Astrocyte (in vitro differentiated cells and primary cell): ENCODE results near the gene KIAA1217.

Source experiments
- EZH2 ChIP-seq: IDR thresholded peaks from 2 replicates; pipeline ENCODE4 v1.6.1; 2012; ENCODE audit warnings: mild to moderate bottlenecking, low read length, inconsistent platforms; ENCODE audit not compliant: insufficient read depth
- TF ChIP-seq, protein P1 (sequence below): IDR thresholded peaks from 2 replicates; pipeline ENCODE4 v1.5.1; 2011; ENCODE audit warnings: low read depth, mild to moderate bottlenecking, inconsistent platforms, low read length, moderate library complexity; ENCODE audit not compliant: insufficient read depth

DNA sequence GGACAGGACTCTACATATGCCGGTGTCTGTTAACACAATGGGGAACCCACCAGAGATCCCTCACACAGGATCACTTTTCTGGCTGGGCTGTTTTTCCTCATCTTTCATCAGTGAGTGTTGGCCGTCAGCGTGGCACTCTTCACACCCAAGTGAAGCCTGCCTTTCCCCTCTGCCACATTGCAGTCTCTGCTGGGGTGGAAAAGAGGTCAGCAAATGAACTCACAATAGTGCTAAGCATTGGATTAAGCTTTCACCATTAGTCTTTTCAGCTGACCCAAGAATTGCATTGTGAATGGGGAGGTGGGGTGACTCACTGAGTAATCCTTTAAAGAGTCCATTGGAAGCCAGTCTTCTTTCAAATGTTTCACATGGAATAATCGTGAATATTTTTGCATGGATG lies 143.0 kb downstream of the KIAA1217 start:
- TF ChIP-seq, protein P1, sequence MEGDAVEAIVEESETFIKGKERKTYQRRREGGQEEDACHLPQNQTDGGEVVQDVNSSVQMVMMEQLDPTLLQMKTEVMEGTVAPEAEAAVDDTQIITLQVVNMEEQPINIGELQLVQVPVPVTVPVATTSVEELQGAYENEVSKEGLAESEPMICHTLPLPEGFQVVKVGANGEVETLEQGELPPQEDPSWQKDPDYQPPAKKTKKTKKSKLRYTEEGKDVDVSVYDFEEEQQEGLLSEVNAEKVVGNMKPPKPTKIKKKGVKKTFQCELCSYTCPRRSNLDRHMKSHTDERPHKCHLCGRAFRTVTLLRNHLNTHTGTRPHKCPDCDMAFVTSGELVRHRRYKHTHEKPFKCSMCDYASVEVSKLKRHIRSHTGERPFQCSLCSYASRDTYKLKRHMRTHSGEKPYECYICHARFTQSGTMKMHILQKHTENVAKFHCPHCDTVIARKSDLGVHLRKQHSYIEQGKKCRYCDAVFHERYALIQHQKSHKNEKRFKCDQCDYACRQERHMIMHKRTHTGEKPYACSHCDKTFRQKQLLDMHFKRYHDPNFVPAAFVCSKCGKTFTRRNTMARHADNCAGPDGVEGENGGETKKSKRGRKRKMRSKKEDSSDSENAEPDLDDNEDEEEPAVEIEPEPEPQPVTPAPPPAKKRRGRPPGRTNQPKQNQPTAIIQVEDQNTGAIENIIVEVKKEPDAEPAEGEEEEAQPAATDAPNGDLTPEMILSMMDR = no peak
- TF ChIP-seq EZH2 = no peak
